IgD-negative memory B cell (primary cell): ENCODE results near the gene POM121. TPM values are rescaled to one million over a fixed set of nuclear protein-coding genes. Genes with fewer than 3 reads are reported as not detected.
"Not testable (repeated sequence)": the region's sequence is repeated elsewhere in the genome, so short reads cannot be mapped to it uniquely, and the experiment has no call there.

Experiments
- H3K27ac Mint-ChIP-seq, 3 donors: one replicate each; pipeline ENCODE4 v1.8.0; 2020 to 2022; ENCODE audit warnings: mild to moderate bottlenecking in 3 of 3, mixed read lengths in 3 of 3, moderate library complexity in 1 of 3
- H3K27me3 Mint-ChIP-seq: one replicate; pipeline ENCODE4 v1.8.0; 2021; ENCODE audit warnings: mixed read lengths
- H3K36me3 Mint-ChIP-seq: one replicate; pipeline ENCODE4 v1.8.0; 2020; ENCODE audit warnings: mild to moderate bottlenecking, mixed read lengths
- H3K4me1 Mint-ChIP-seq, 3 donors: one replicate each; pipeline ENCODE4 v1.8.0; 2020 to 2022; ENCODE audit warnings: mixed read lengths in 3 of 3, mild to moderate bottlenecking in 1 of 3
- H3K4me3 Mint-ChIP-seq, 4 donors: one replicate each; pipeline ENCODE4 v1.8.0; 2020 to 2022; ENCODE audit warnings: mild to moderate bottlenecking in 4 of 4, mixed read lengths in 4 of 4, moderate library complexity in 3 of 4
- H3K9me3 Mint-ChIP-seq, 3 donors: one replicate each; pipeline ENCODE4 v1.8.0; 2020 to 2021; ENCODE audit warnings: mixed read lengths in 3 of 3, mild to moderate bottlenecking in 1 of 3
- polyA plus RNA-seq: library from polyadenylated mRNA; unstranded; fragments of 300-500 nt; fragmentation: Illumina TruSeq; gene quantifications from one replicate; pipeline ENCODE4 v1.2.3, GENCODE V29; 2021

The POM121 gene
- polyA plus RNA-seq, 1 donor from 2014 or later: 16.0 TPM

DNA sequence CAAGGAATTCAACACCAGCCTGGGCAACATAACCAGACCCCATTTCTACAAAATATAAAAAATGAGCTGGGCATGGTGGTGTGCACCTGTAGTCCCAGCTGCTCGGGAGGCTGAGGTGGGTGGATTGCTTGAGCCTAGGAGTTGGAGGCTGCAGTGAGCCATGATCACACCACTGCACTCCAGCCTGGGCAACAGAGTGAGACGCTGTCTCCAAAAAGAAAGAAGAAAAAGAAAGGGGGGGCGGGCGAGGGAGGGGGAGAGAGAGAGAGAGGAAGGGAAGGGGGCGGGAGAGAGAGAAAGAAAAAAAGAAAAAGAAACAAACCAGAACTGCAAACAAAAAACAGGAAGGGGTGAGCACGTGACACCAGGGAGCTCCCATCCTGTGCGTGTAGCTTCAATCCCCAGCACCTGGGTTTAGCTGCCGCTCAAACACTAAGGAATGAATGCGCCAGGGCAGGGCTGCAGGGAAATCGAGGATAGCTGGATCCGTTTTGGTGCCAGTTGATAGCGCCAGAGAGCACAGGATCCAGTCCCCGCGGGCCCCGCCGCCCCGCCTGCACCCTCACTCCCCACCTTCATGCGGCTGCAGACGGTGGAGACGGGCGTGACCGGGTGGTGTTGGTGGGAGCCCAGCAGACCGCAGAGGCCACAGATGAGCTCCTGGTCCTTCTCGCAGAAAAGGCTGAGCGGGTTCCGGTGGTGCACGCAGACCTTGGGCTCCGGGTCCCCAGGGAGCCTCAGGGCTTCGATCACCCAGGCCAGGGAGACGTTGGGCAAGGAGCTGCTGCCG is 40.5 kb downstream of the POM121 start:
- not testable (repeated sequence) for H3K27ac Mint-ChIP-seq, H3K9me3 Mint-ChIP-seq, H3K4me1 Mint-ChIP-seq, H3K4me3 Mint-ChIP-seq, H3K27me3 Mint-ChIP-seq, H3K36me3 Mint-ChIP-seq

DNA sequence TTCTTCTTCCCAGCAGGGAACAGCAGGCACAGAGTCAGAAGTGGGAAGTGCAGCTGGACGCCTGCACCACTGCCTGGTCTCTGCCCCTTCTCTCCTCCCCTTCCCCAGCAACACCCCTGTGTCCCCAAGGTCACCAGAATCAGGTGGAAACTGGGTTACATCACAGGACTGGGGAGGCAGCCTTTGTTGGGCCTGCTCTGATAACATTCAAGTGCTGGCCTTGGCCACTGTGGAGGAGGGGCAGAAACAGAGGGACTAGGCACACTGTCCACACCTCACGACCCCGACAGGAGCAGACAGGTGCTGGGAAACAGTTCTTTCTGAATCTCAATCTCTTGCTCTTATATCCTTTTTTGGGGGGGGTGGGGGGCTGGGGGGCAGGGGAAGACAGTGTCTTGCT is 42.0 kb downstream of the POM121 start:
- not testable (repeated sequence) for H3K36me3 Mint-ChIP-seq, H3K4me3 Mint-ChIP-seq, H3K27ac Mint-ChIP-seq, H3K27me3 Mint-ChIP-seq, H3K9me3 Mint-ChIP-seq, H3K4me1 Mint-ChIP-seq

DNA sequence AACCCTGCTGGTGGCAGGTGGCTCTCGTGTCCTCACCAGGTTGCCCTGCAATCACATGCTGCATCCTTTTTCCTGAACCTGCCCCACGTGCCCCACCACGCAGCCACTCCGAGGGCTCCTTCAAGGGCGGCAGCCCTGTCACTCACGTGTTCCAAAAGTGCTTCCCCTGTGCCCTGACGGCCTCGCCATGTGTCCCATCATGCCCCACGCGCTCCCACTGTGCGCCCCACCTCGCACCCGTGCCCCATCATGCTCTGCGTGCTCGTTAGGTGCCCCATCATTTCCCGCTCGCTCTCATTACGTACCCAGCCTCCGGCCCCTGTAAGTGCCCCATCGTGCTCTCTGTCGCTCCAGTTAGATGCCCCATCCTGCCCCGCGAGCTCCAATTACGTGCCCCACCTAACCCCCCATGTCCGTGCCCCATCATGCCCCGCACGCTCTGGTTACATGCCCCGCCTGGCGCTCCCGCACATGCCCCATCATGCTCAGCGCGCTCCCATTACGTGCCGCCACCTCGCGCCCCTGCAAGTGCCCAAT is 44.2 kb downstream of the POM121 start, which contains the start of gene TRIM74:
Gene TRIM74, minus strand, starts transcription at position 487 of the 537 bp plus-strand sequence. CDS start 3,309 bp downstream, outside the sequence.
- H3K27ac Mint-ChIP-seq, H3K36me3 Mint-ChIP-seq, H3K9me3 Mint-ChIP-seq, H3K4me1 Mint-ChIP-seq, H3K27me3 Mint-ChIP-seq, H3K4me3 Mint-ChIP-seq: not testable (repeated sequence)

DNA sequence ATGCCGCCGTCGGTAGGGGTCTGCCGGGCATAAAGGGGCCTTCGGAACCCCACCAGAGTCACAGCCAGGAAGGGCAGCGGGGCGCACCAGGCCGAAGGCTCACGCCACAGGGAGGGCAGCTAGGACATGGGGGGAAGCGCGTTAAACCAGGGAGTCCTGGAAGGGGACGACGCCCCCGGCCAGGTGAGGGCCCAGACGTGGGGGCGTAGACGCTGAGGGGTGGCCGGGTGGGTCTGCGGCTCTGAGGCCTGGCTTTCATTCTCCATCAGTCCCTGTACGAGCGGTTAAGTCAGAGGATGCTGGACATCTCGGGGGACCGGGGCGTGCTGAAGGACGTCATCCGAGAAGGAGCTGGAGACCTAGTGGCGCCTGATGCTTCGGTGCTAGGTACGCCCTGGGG is 44.8 kb downstream of the POM121 start:
- not testable (repeated sequence) for H3K27ac Mint-ChIP-seq, H3K4me1 Mint-ChIP-seq, H3K4me3 Mint-ChIP-seq, H3K27me3 Mint-ChIP-seq, H3K36me3 Mint-ChIP-seq, H3K9me3 Mint-ChIP-seq

DNA sequence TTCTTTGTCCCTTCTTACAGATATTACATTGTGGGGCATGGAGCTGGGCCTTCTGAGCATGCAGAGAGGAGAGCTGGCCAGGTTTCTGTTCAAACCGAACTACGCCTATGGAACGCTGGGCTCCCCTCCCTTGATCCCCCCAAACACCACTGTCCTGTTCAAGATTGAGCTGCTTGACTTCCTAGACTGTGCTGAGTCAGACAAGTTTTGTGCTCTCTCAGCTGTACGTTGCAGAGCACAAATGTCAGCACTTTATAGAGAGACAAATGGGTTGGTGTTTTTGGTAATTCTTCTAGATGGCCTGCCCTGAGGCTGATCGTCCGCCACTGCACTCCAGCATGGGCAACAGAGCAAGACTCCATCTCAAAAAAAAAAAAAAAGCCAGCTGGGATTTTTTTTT is 46.6 kb downstream of the POM121 start:
- not testable (repeated sequence) for H3K36me3 Mint-ChIP-seq, H3K27me3 Mint-ChIP-seq, H3K4me3 Mint-ChIP-seq, H3K4me1 Mint-ChIP-seq, H3K27ac Mint-ChIP-seq, H3K9me3 Mint-ChIP-seq

DNA sequence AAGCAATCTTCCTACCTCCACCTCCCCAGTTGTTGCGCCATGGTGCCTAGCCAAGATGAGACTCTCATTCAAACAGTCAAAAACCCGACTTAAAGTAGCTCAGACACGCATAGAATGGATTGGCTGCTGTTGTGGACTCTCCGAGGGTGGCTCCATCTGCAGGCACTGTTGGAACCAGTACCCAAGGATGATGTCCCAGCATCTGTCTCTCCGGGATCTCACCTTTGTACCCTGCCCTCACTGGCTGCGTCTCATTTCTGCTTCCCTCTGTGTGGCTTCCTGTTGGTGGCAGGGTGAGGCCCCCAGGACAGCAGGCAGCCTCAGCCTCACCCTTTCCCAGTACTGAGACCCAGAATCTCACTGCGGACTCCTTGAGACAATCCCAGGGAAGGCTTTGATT is 49.9 kb downstream of the POM121 start:
- H3K4me3 Mint-ChIP-seq, H3K36me3 Mint-ChIP-seq, H3K27me3 Mint-ChIP-seq, H3K4me1 Mint-ChIP-seq, H3K27ac Mint-ChIP-seq, H3K9me3 Mint-ChIP-seq: not testable (repeated sequence)

DNA sequence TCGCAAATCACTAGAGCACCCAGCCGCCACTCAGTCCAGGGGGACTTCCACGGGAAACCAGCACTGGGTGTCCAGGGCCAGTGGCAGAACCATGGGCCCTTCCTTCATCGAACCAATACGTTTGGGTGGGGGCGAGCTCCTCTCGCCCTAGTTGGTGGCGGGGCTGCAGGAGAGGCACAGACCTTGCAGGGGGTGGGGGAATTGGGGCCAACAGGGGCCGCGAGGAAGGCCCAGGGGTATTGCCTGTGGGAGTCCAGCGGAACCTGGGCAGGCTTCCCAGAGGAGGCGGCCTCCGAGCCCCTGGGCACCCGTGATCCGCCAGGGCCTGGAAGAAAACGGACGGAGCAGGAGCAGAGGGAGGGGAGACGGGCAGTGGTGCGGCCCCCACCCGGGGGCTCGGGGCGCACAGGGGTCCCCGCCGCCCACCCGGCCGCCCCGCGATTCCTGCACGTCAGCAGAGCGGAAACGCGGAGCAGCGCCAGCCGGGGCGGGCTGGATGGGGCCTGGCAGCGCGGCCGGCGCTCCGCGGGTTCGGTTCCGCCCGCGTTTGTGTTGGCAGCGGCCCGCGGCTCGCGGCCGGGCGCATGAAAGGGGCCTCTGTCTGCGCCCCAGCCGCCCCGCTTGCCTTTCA is 50.9 kb downstream of the POM121 start:
- H3K27me3 Mint-ChIP-seq, H3K36me3 Mint-ChIP-seq, H3K9me3 Mint-ChIP-seq, H3K4me3 Mint-ChIP-seq, H3K27ac Mint-ChIP-seq, H3K4me1 Mint-ChIP-seq: not testable (repeated sequence)

DNA sequence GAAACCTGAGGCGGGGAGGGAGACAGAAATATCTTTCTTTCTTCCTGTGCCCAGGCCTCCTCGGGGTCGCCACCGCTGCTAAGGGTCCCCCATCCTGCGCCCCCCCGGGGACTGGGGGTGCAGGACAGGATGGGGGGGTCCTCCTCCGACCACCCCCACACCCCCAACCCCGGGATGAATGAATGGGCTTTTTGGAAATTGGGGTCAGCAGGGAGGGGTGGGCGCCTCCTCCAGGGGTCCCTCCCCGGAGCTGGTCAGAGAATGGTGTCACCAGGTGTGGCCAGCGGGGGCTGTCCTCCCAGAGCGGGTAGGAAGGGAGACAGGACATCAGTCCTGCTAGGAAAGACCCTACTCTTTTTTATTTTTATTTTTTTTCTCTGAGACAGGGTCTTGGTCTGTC is 51.5 kb downstream of the POM121 start:
- not testable (repeated sequence) for H3K36me3 Mint-ChIP-seq, H3K27me3 Mint-ChIP-seq, H3K9me3 Mint-ChIP-seq, H3K4me1 Mint-ChIP-seq, H3K27ac Mint-ChIP-seq, H3K4me3 Mint-ChIP-seq

DNA sequence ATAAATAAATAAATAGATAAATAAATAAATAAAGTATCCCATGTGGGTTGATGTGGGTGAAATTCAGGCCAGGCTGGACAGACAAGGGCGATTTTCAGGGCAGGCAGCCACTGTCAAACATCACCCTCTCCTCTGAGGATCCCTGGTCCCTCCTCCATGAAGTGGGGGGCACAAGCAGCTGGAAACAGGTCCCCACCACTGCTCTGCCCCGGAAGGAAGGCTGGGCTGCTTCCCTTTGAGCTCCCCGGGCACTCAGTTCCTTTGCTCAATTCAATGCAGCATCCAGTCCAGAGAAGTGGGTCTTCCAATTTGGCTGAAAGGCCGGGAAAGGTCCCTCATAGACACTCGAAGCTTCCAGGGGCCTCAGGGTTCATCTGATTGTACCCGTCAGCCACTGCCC is 55.5 kb downstream of the POM121 start:
- not testable (repeated sequence) for H3K27ac Mint-ChIP-seq, H3K4me1 Mint-ChIP-seq, H3K9me3 Mint-ChIP-seq, H3K36me3 Mint-ChIP-seq, H3K27me3 Mint-ChIP-seq, H3K4me3 Mint-ChIP-seq

DNA sequence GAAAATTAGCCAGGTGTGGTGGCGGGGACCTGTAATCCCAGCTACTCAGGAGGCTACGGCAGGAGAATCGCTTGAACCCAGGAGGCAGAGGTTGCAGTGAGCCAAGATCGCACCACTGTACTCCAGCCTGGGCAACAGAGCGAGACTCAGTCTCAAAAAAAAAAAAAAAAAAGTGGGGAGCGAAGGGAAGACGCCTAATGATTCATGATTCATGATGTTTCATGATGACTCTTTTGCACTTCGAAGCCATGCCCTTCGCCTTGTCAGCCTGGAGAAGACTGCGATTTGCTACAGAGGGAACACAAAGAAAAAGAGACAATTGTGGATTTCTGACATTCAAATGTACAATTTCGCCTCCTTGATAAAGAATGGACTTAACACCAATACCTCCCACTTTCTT is 57.2 kb downstream of the POM121 start:
- not testable (repeated sequence) for H3K27ac Mint-ChIP-seq, H3K27me3 Mint-ChIP-seq, H3K4me3 Mint-ChIP-seq, H3K9me3 Mint-ChIP-seq, H3K36me3 Mint-ChIP-seq, H3K4me1 Mint-ChIP-seq

DNA sequence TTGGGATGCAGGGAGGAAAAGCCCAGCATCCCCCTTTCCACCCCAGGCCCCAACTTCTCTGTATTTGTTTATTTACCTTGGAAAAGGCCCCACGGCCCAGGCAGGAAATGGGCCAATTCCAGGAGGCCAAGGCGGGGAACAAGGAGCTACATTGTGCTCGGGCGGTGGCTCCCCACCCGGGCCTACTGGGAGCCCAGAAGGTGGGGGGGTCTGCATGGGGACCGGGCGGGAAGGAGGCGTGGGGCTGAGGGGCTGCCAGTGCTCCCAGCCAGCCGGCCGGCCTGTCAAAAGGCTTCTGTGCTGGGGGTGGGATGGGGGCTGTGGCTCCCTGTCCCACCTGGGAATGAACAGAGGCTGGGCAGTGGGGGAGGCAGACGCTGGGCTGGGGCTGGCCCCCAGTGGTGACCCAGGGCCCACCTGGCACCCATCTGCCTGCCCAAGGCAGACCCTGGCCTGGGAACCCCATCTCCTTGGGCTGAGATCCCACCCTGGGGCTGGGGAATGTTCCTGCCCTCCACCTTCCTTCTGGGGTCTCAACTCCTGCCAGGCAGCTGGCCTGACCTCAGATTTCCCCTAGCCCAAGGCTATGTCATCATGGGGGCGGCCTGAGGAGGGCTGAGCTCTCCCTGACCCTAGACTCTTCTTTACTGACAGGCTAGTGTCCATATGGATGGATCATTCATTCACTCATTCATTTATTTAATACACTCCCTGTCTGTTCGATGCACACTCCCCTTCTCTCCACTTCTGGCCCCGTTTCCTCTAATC is 65.4 kb downstream of the POM121 start:
- H3K4me1 Mint-ChIP-seq, H3K36me3 Mint-ChIP-seq, H3K27me3 Mint-ChIP-seq, H3K9me3 Mint-ChIP-seq, H3K27ac Mint-ChIP-seq, H3K4me3 Mint-ChIP-seq: not testable (repeated sequence)

DNA sequence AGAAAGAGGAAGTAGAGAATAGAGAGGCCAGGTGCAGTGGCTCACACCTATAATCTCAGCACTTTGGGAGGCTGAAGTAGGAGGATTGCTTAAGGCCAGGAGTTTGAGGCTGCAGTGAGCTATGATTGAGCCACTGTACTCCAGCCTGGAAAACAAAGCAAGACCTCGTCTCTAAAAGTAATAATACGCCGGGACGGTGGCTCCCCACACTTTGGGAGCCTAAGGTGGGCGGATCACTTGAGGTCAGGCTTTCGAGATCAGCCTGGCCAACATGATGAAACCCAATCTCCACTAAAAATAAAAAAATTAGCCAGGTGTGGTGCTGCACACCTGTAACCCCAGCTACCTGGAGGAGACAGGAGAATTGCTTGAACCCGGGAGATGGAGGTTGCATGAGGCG is 70.6 kb downstream of the POM121 start:
- H3K4me1 Mint-ChIP-seq, H3K27ac Mint-ChIP-seq, H3K36me3 Mint-ChIP-seq, H3K27me3 Mint-ChIP-seq, H3K9me3 Mint-ChIP-seq, H3K4me3 Mint-ChIP-seq: not testable (repeated sequence)

DNA sequence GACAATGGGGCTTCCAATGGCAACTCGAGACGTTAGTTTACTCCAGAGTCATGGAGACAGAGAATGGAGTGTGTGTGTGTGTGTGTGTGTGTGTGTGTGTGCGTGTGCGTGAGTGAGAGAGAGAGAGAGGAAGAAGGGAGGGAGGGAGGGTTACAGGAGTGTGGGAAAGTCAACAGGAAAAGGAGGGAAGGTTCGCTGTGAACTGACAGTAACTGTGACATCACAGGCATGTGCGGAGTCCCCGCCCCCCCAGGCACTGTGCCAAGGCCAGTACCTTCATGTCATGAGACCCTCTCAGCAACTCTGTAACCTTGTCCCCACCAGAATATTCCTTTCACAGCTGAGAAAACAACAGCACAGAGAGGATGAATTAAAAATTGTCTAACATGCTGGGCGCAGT is 72.6 kb downstream of the POM121 start:
- not testable (repeated sequence) for H3K27ac Mint-ChIP-seq, H3K27me3 Mint-ChIP-seq

DNA sequence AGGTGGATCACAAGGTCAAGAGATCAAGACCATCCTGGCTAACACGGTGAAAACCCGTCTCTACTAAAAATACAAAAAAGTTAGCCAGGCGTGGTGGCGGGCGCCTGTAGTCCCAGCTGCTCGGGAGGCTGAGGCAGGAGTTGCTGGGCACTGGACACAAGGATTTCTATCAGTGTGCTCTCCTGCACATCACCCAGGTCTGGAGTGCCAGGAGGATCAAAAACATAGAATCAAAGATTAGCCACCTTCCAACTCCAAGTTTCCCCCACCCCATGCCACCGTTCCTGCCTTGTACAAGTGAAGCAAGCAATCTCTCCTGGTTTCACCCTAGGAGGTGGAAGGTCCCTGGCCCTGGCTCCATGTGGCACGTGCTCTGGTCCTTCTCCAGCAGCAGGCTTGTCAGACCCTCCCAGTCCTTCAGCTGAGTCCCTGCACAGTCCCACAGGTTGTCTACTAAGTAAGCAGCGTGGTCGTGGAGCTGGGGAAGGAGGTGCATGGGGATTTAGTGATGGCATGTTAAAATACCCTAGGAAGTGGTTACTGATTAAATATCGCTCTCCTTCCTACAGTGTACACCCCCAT is 73.1 kb downstream of the POM121 start:
- H3K36me3 Mint-ChIP-seq, H3K4me1 Mint-ChIP-seq, H3K4me3 Mint-ChIP-seq: not testable (repeated sequence)

More for the DNA sequence above, 72.6 kb downstream of the POM121 start:
- not testable (repeated sequence) for H3K36me3 Mint-ChIP-seq, H3K4me1 Mint-ChIP-seq, H3K4me3 Mint-ChIP-seq, H3K9me3 Mint-ChIP-seq

More for the DNA sequence above, 73.1 kb downstream of the POM121 start:
- not testable (repeated sequence) for H3K27ac Mint-ChIP-seq, H3K9me3 Mint-ChIP-seq, H3K27me3 Mint-ChIP-seq
